HG02678 (cell line): Measurements from ENCODE around the gene DAP3.
"Not testable (repeated sequence)": the region's sequence is repeated elsewhere in the genome, so short reads cannot be mapped to it uniquely, and the experiment has no call there.

Source experiments
- ATAC-seq: cut with Tn5 transposase; IDR thresholded peaks from one replicate; pipeline ENCODE4 v1.9.1; 2021; ENCODE audit warnings: mild to moderate bottlenecking, moderate library complexity; ENCODE audit not compliant: unreplicated experiment

Gene DAP3

GRCh38 chr1:155681776-155682175 lies 7.1 kb upstream of the DAP3 start:
- ATAC-seq: no peak

DNA sequence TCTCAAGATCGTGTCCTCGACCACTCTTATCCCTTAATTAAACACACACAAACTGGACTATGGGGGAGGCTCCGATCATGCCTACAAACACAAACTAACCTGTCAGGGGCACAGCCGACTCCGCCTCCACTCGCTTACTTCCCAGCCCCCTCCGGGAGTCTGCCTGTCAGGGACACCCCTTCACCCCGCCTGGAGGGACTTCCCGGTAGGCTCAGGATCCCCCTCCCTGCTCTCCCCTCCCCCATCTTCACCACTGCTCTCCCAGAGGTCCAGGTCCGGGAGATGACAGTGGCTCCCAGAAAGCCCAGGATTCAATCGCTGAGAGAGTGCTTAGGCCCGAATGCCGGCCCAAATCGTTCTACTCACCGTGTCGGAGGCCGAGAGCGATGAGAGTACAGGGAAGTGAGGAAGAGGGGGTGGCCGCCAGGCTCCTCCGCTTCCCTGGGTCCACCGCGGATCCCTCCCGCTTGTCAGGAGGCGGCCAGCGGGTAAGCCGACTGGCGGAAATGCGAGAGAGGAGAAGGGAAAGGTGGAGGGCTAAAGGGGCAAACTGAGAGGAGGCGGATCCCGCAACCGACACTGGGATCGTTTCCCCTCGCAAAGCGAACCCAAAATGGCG lies 1.1 kb upstream of the DAP3 start:
- ATAC-seq: peak; percentile 30

GRCh38 chr1:155688324-155689080 lies 389 bp upstream of the DAP3 start, which contains the start of gene YY1AP1:
Gene YY1AP1 (minus strand): TSS chr1:155688774. CDS start chr1:155680436, 8,338 bp downstream.
- ATAC-seq: peak; percentile 81

DNA sequence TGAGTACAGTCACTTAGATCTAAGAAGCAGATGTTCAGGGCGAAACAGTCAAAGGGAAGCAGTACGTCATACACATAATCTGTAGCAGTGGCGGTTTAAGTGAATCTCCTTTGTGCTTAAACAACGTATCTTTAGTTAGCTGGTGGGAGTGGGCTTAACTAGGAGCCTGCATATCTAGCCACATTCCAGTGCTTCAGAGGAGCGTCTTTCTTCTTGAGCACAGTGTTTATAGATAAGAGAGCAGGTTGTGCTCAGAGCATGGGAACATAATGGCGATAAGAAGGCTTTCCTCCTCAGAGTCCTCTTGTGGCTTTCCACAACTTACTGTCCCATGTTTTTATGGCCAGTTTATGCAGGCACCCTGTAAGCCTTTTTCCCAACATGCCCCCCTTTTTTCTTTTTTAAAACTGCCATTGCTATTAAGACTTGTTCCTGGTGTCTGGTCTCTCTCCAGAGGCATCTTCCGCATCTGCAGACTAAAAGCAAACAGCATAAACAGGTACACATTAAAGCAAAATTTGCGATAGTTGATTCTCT lies 3.2 kb downstream of the DAP3 start:
- ATAC-seq: no peak

DNA sequence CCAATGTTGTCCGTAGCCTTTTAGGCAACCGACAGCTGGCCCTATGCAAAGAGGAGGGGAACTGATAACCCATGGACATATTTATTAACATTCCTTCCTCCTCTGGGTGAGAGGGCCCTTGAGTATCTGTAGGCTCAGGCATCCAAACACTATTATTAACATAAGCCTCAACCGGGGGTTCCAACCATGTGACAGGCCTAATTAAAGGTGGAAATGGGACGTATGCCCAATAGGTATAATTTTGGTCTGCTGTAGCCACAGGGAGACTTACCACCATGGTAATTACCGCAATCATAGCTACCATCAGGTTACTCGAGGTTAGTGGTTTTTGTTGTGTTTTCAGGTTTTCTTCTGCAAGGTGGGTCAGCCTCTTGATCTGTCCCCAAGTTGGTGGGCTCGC lies 5.3 kb downstream of the DAP3 start:
- ATAC-seq: no peak

DNA sequence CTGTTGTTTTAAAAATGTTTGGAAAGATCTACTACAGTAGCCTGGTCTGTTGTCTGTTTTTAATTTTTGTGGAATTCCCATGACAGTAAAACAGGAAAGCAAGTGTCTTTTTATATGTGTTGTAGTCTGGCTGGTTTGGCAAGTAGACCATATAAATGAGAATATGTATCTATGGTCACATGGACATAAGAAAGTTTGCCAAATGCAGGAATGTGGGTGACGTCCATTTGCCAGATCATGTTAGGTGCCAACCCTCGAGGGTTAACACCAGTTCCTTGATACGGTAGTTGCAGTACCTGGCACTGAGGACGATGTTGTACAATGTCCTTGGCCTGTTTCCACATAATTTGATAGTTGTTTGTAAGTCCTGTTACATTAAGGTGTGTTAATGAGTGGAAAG lies 6.2 kb downstream of the DAP3 start:
- ATAC-seq: no peak

GRCh38 chr1:155695608-155696007 lies 6.7 kb downstream of the DAP3 start:
- ATAC-seq: no peak

DNA sequence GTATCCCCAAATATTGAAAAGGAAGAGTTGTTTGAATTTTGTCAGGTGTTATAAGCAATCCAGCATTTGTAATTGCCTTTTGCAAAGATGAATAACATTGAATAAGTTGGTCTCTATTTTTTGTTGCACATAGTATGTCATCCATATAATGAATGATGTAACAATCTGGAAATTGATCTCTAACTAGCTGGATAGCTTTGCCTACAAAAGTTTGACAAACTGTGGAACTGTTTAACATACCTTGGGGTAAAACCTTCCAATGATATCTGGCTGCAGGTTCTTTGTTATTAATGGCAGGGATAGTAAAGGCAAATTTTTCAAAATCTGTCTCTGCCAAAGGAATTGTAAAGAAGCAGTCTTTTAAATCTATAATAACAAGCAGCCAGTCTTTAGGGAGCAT lies 7.6 kb downstream of the DAP3 start:
- no peak for ATAC-seq

DNA sequence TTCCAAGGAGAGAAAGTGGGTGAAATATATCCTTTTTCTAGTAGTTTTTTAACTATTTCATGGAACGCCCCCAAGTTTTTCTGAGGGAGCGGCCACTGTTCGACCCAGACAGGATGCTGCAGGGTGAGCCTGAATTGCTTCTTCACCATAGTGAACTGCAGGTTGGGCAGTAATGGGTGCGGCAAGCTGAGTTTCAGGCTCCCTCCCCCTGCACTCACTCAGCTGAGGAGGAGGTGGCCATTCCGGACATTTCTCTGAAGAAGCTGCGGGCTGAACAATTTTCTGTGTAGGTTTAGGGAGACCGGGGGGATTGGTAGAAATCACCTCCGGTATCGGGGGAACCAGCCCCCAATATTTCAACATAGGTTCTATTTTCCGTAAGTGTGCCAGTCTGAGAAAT lies 8.2 kb downstream of the DAP3 start:
- no peak for ATAC-seq

- ATAC-seq: not testable (repeated sequence)
Observed at GRCh38 chr1:155697616-155698015, 8.7 kb downstream of the DAP3 start.

DNA sequence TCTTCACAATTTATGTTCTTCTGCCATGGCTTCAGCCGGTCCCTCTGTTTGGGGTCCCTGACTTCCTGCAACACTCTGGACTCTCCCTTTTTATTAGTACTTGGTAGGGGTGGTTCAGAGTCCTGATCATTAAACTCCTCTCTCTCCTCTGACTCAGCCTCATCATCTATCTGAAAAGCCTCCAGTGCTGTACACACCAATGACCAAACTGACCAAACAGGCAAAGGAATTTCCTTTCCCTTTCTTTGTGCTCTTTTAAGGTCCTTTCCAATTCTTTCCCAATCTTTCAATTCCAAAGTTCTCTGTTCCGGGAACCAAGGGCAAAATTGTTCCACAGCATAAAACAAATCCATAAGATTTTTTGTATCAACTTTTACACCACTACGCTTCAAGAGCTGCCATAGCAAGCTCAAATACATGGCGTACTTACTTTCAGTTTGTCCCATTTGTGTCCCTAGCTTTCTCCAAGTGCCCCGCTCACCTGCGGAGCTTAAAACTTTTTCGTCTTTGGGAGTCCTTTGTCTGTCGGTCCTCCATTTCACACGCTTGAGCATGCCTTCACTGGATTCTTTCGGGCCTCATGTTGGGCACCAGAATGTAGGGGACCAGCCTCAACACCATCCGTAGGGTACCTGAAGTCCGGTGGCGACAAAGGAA lies 9.6 kb downstream of the DAP3 start:
- no peak for ATAC-seq

DNA sequence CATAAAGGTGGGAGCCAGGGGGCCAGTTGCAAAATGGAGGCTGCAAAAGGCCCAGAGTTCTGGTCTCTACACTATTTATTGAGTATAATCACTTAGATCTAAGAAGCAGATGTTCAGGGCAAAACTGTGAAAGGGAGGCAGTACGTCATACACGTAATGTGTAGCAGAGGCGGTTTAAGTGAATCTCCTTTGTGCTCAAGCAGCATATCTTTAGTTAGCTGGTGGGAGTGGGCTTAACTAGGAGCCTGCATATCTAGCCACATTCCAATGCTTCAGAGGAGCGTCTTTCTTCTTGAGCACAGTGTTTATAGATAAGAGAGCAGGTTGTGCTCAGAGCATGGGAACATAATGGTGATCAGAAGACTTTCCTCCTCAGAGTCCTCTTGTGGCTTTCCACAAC lies 10.2 kb downstream of the DAP3 start:
- ATAC-seq: not testable (repeated sequence)

- not testable (repeated sequence) for ATAC-seq
Observed at GRCh38 chr1:155701675-155702074, 12.8 kb downstream of the DAP3 start.

GRCh38 chr1:155703216-155703615 lies 14.3 kb downstream of the DAP3 start:
- no peak for ATAC-seq

- ATAC-seq: not testable (repeated sequence)
Observed at GRCh38 chr1:155704414-155704813, 15.5 kb downstream of the DAP3 start.

- no peak for ATAC-seq
Observed at GRCh38 chr1:155706139-155706538, 17.2 kb downstream of the DAP3 start.

DNA sequence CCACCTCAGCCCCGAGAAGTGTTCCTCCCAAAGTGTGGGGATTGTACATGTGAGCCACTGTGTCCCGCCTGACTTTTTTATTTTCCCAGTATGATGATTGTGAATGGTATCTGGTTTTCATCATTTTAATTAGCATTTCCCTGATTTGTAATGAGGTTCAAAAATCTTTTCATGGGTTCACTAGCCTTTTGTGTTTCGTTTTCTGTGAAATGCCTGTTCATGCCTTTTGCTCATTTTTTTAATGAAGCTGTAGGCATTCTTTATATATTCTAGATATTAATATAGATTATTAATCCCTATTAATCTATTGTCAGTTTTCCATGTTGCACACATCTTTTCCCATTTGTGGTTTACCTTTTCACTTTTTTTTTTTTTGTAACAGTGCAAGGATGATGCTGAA lies 20.5 kb downstream of the DAP3 start:
- no peak for ATAC-seq

DNA sequence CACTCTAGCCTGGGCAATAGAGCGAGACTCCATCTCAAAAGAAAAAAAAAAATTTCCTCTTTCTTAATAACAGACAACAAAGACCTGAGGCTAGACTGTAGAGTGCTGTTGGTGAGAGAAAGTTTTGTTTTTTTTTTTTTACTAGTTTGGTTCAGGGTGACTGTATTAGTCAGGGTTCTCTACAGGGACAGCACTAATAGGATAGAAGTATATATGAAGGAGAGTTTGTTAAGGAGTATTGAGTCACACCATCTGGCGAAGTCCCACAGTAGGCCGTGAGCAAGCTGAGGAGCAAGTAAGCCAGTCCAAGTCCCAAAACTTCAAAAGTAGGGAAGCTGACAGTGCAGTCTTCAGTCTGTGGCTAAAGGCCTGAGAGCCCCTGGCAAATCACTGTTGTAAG lies 22.6 kb downstream of the DAP3 start:
- ATAC-seq: not testable (repeated sequence)

GRCh38 chr1:155712636-155713035 lies 23.7 kb downstream of the DAP3 start:
- ATAC-seq: not testable (repeated sequence)

- ATAC-seq: no peak
Observed at GRCh38 chr1:155713075-155713474, 24.2 kb downstream of the DAP3 start.

- not testable (repeated sequence) for ATAC-seq
Observed at GRCh38 chr1:155715056-155715455, 26.2 kb downstream of the DAP3 start.

DNA sequence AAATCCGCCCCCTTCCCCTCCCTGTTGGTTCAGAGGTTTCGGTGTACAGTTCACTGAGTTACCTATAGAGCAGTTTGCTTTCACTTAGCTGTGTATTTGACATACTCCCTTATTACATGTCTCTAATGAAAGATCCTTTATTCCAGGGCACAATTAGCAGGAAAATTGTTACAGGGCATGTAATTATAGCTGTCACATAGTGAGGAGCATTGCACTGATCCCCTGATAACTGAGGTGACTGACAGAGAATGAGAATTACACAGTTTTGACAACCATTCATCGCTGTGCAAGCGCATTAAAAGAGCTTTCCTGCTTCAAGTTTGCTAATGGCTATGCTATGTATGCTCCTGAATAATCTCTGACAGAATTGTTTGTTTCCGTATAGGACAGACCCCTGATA lies 26.9 kb downstream of the DAP3 start:
- no peak for ATAC-seq
